Glutamatergic neuron (in vitro differentiated cells): ENCODE data around the gene TCF7L2. TPM values are rescaled to one million over a fixed set of nuclear protein-coding genes. Genes with fewer than 3 reads are reported as not detected.

Source experiments
- DNase-seq: peaks from one replicate; pipeline ENCODE4 v3.0.0; 2022
- H3K27ac Mint-ChIP-seq: one replicate; pipeline ENCODE4 v1.8.0; 2020; ENCODE audit warnings: mild to moderate bottlenecking, mixed read lengths, inconsistent platforms; ENCODE audit not compliant: unreplicated experiment
- H3K27me3 Mint-ChIP-seq: one replicate; pipeline ENCODE4 v1.8.0; 2020; ENCODE audit warnings: mild to moderate bottlenecking, moderate library complexity, mixed read lengths, inconsistent platforms; ENCODE audit not compliant: unreplicated experiment
- H3K36me3 Mint-ChIP-seq: one replicate; pipeline ENCODE4 v1.8.0; 2020; ENCODE audit warnings: mild to moderate bottlenecking, mixed read lengths, inconsistent platforms; ENCODE audit not compliant: unreplicated experiment
- H3K4me1 Mint-ChIP-seq: one replicate; pipeline ENCODE4 v1.8.0; 2020; ENCODE audit warnings: mild to moderate bottlenecking, low read depth, mixed read lengths, inconsistent platforms; ENCODE audit not compliant: unreplicated experiment
- H3K4me3 Mint-ChIP-seq: one replicate; pipeline ENCODE4 v1.8.0; 2020; ENCODE audit warnings: mild to moderate bottlenecking, mixed read lengths, inconsistent platforms; ENCODE audit not compliant: unreplicated experiment
- H3K9me3 Mint-ChIP-seq: one replicate; pipeline ENCODE4 v1.8.0; 2020; ENCODE audit warnings: mild to moderate bottlenecking, moderate library complexity, mixed read lengths, inconsistent platforms; ENCODE audit not compliant: unreplicated experiment
- total RNA-seq: library from RNA; stranded (reverse); fragmentation: NEBNext Ultra II Directional; extraction: Animal tissue kit (Norgen Biotek cat#: 25700); gene quantifications from one replicate; pipeline ENCODE4 v1.2.1, GENCODE V29; 2021; ENCODE audit not compliant: unreplicated experiment
- TF ChIP-seq, protein P1 (sequence below): fragments of 200-600 bp; sonication (generic); IDR thresholded peaks from one replicate; pipeline ENCODE4 v1.5.0; 2021; ENCODE audit not compliant: partially characterized antibody, unreplicated experiment

The TCF7L2 gene
- total RNA-seq, 1 donor from 2014 or later, result 5.0 TPM

DNA sequence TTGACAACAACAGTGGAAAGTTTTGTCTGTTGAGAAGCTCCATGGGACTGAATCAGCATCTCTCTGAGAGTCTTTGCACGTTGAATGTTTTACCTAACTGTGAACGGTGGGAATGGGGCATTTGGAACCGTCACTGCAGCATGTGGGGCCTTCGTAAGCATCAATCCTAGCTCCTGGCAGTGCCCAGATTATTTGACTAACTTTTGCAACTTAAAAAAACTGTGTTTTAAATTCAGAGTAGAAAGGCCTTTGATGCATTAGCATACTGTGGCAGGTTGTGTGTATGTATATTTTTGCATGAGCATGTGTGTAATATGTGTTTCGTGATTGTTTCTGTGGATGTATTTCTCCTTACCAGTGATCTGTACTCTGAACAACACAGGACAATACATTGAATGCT is 194.5 kb downstream of the TCF7L2 start:
- peaks cover 2% of the 10 kb centered on the region for H3K27me3 Mint-ChIP-seq
- no peak overlapping the region for H3K4me3 Mint-ChIP-seq
- H3K4me1 Mint-ChIP-seq, result peaks cover 8% of the 10 kb centered on the region
- H3K9me3 Mint-ChIP-seq, result no peaks in the 10 kb centered on the region
- no peaks in the 10 kb centered on the region for H3K36me3 Mint-ChIP-seq
- TF ChIP-seq, protein P1, sequence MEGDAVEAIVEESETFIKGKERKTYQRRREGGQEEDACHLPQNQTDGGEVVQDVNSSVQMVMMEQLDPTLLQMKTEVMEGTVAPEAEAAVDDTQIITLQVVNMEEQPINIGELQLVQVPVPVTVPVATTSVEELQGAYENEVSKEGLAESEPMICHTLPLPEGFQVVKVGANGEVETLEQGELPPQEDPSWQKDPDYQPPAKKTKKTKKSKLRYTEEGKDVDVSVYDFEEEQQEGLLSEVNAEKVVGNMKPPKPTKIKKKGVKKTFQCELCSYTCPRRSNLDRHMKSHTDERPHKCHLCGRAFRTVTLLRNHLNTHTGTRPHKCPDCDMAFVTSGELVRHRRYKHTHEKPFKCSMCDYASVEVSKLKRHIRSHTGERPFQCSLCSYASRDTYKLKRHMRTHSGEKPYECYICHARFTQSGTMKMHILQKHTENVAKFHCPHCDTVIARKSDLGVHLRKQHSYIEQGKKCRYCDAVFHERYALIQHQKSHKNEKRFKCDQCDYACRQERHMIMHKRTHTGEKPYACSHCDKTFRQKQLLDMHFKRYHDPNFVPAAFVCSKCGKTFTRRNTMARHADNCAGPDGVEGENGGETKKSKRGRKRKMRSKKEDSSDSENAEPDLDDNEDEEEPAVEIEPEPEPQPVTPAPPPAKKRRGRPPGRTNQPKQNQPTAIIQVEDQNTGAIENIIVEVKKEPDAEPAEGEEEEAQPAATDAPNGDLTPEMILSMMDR, result no peak
- no peak for DNase-seq
- no peak overlapping the region for H3K27ac Mint-ChIP-seq

DNA sequence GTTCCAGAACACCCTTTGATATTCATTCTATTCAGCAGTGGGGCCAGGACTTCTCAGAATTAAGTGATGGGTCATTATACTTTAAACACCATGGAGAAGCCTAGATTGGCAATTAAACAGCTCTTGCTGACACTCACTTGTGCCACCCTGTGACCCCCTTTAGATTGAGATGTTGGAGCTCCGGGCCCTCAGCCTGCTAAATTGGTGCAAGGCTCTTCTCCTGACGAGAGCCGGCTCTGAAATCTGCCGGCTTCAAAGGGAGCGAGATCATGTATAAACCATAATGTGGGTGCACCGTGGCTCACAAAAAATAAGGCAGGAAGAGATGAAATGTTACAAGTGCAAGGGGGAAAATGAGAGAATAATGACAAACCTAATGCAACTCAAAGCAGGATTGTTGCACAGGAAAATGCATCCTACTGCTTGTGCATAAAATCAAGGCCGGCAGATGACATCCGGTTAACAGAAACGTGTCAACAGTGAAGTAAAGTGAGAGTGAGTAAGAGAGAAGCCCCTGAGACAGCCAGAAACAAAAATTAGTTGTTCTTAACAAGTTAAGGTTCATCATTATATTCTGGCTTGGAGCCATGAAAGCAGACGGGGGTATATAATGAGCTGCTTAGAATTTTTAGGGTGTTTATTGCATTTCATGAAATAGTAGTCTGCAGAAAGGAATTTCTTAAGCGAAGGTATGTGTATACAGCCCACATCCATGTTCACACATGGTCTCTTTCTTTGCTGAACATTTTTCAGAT is 198.2 kb downstream of the TCF7L2 start:
- DNase-seq, result no peak
- H3K27ac Mint-ChIP-seq, result no peak overlapping the region
- TF ChIP-seq, protein P1, result no peak

DNA sequence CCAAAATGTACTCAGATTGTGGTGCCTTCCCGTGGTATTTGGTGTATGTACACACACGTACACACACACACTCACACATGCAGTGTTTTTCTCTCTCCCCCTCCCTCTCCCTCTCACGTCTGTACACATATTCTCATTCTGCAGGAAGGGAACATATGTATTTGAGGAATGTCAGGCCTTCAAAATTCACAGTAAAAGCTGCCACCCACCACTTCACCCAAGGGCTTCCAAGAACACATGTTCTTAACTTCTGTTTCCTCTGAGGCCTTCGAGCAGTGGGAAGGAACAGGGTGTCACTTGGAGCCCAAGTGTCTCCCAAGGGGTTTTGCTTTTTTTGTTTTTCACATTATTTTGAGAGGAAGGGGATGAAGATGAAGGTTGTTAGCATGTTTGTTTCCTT is 198.9 kb downstream of the TCF7L2 start:
- Mint-ChIP-seq H3K27ac (no peak overlapping the region), H3K27me3 (peaks cover 2% of the 10 kb centered on the region), H3K4me3 (no peak overlapping the region), H3K9me3 (no peaks in the 10 kb centered on the region), H3K36me3 (peaks cover 12% of the 10 kb centered on the region), H3K4me1 (peaks cover 5% of the 10 kb centered on the region)
- no peak for DNase-seq
- TF ChIP-seq, protein P1, result no peak

More for the DNA sequence above, 198.2 kb downstream of the TCF7L2 start:
- Mint-ChIP-seq H3K36me3 (peaks cover 11% of the 10 kb centered on the region), H3K4me3 (no peak overlapping the region), H3K27me3 (peaks cover 4% of the 10 kb centered on the region), H3K4me1 (peaks cover 5% of the 10 kb centered on the region), H3K9me3 (no peaks in the 10 kb centered on the region)

DNA sequence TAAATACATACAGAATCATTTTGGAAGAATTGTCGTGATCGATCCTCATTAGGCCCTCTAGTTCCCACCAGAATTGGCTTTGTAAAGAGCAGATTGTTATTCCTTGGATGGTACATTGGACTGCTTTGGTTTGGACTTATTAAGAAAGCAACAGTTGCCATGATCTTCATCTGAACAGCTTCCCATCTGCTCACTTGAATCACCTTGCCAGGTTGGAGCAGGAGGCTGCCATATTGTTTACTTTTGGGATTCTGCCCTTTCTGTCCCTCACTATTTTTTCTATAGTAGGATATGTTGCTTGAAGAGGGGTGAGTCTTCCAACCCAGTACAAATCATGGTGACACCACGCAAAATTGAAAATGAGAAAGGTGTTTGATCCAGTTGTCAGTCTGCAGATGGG is 199.6 kb downstream of the TCF7L2 start:
- H3K27me3 Mint-ChIP-seq, result peaks cover 2% of the 10 kb centered on the region
- H3K36me3 Mint-ChIP-seq, result peaks cover 12% of the 10 kb centered on the region
- H3K9me3 Mint-ChIP-seq, result no peaks in the 10 kb centered on the region
- TF ChIP-seq, protein P1, result no peak
- peaks cover 5% of the 10 kb centered on the region for H3K4me1 Mint-ChIP-seq
- no peak overlapping the region for H3K27ac Mint-ChIP-seq
- no peak overlapping the region for H3K4me3 Mint-ChIP-seq
- no peak for DNase-seq

DNA sequence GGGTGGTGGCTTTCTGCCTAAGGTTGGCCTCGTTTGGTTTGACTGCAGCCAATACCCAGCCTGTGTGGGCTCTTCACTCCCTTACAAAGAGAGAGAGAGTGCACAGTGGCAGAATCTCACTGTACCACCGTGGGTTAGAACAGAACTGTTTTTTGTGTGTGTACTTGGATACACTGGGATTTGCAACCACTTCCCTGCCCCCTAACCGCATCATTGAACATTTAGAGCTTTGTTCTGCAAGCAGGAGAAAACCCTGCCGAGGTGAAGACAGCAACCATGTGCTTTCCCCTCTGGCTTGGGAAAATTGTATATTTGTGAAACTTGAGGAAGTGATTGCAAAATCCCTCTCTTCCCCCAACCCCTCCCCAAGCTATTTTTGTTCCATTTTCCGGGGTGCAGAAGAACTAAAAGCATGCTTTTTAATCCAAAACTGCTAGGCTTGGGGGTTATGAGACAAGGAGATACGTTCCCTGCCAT is 201.2 kb downstream of the TCF7L2 start:
- Mint-ChIP-seq H3K4me1 (peaks cover 5% of the 10 kb centered on the region), H3K4me3 (no peak overlapping the region), H3K27me3 (peaks cover 2% of the 10 kb centered on the region), H3K36me3 (peaks cover 12% of the 10 kb centered on the region), H3K9me3 (peaks cover 2% of the 10 kb centered on the region), H3K27ac (no peak overlapping the region)
- no peak for DNase-seq
- TF ChIP-seq, protein P1, result no peak
